T-cell (primary cell): Measurements from ENCODE around the gene PRRT2. TPM values are rescaled to one million over a fixed set of nuclear protein-coding genes. Genes with fewer than 3 reads are reported as not detected.
A peak's percentile ranks its signal among the peaks of the same experiment; 100 is the strongest.

Experiments used
- ATAC-seq, 4 experiments: fragments of 200-7000 bp in 3 of 4; fragments of 150-1000 bp in 1 of 4; cut with Tn5 transposase; replicated peaks in 1 of 4; 1 replicate in 3 of 4; 2 replicates in 1 of 4; pipeline ENCODE4 v1.10.0; 2021; ENCODE audit warnings: moderate library complexity in 3 of 4, mild to moderate bottlenecking in 2 of 4, moderate number of reproducible peaks in 1 of 4
- CTCF ChIA-PET, 2 donors: fragments of 300-600 bp; sonication (Branson Sonifier 250); formaldehyde crosslinking; loops; one replicate each; lab custom pipeline; 2022; ENCODE audit warnings: antibody characterized with exemption in 2 of 2; lab: Charles Lee
- POLR2A ChIA-PET, 2 donors: fragments of 300-600 bp; sonication (Branson Sonifier 250); formaldehyde crosslinking; loops; one replicate each; lab custom pipeline; 2022; ENCODE audit warnings: antibody characterized with exemption in 2 of 2; lab: Charles Lee
- DNase-seq, 35 experiments: peaks; one replicate each; pipeline versions ENCODE4 v3.0.0 to v3.0.0-alpha.2; 2013 to 2023
- H3K27ac ChIP-seq: one replicate; pipeline ENCODE4 v1.5.1; 2013; ENCODE audit warnings: low read length
- H3K27me3 ChIP-seq, 2 experiments: replicated peaks in 1 of 2; 1 replicate in 1 of 2; 2 replicates in 1 of 2; pipeline versions ENCODE4 v1.6.1 to v1.7.0; 2013; ENCODE audit warnings: low read length in 1 of 2, mixed read lengths in 1 of 2; ENCODE audit not compliant: control insufficient read depth in 2 of 2, insufficient read depth in 2 of 2; ENCODE audit errors: extremely low read depth in 1 of 2
- H3K36me3 ChIP-seq, 2 donors: 1 replicate in 1 of 2; 2 replicates in 1 of 2; pipeline versions ENCODE4 v1.6.1 to v1.7.0; 2013; ENCODE audit warnings: low read length in 1 of 2; ENCODE audit not compliant: control insufficient read depth in 2 of 2, insufficient read depth in 1 of 2; ENCODE audit errors: extremely low read depth in 1 of 2
- H3K4me1 ChIP-seq, 2 experiments: 1 replicate in 1 of 2; 2 replicates in 1 of 2; pipeline versions ENCODE4 v1.6.1 to v1.7.0; 2013; ENCODE audit warnings: low read length in 2 of 2, mixed read lengths in 1 of 2; ENCODE audit not compliant: insufficient read depth in 2 of 2, control insufficient read depth in 1 of 2; ENCODE audit errors: extremely low read depth in 1 of 2
- H3K4me3 ChIP-seq, 2 donors: 1 replicate in 1 of 2; 2 replicates in 1 of 2; pipeline versions ENCODE4 v1.5.1 to v1.7.0; 2013; ENCODE audit warnings: mild to moderate bottlenecking in 2 of 2, low read length in 1 of 2, moderate library complexity in 1 of 2; ENCODE audit not compliant: control insufficient read depth in 1 of 2; ENCODE audit errors: extremely low read depth in 1 of 2
- H3K9me3 ChIP-seq: 2 replicates; pipeline ENCODE4 v1.7.0; 2013
- H3K27ac Mint-ChIP-seq, 2 donors: one replicate each; pipeline ENCODE4 v1.8.0; 2020 to 2021; ENCODE audit warnings: mild to moderate bottlenecking in 2 of 2, mixed read lengths in 2 of 2
- H3K27me3 Mint-ChIP-seq, 2 donors: one replicate each; pipeline ENCODE4 v1.8.0; 2021 to 2022; ENCODE audit warnings: mixed read lengths in 2 of 2
- H3K36me3 Mint-ChIP-seq: one replicate; pipeline ENCODE4 v1.8.0; 2021; ENCODE audit warnings: mixed read lengths
- H3K4me1 Mint-ChIP-seq, 3 donors: one replicate each; pipeline ENCODE4 v1.8.0; 2020 to 2022; ENCODE audit warnings: mixed read lengths in 3 of 3, mild to moderate bottlenecking in 1 of 3
- H3K4me3 Mint-ChIP-seq, 3 donors: one replicate each; pipeline ENCODE4 v1.8.0; 2020 to 2022; ENCODE audit warnings: mild to moderate bottlenecking in 3 of 3, mixed read lengths in 3 of 3, moderate library complexity in 3 of 3
- H3K9me3 Mint-ChIP-seq, 3 donors: one replicate each; pipeline ENCODE4 v1.8.0; 2020 to 2022; ENCODE audit warnings: mixed read lengths in 3 of 3
- WGBS: methylation state at CpG from one replicate; pipeline ENCODE4 v1.1.5; 2013; ENCODE audit warnings: missing lambda C conversion rate; ENCODE audit not compliant: insufficient coverage; 5-methylcytosine and 5-hydroxymethylcytosine counted together
- total RNA-seq, 35 experiments: library from RNA in 6 of 35; stranded (reverse) in 6 of 35; fragments of 120-200 nt in 1 of 35; gene quantifications; one replicate each; pipeline versions ENCODE4 v1.2.1 to v1.2.4 and lab custom pipeline; 2013 to 2026

PRRT2 gene
- total RNA-seq, 5 donors from 2014 or later (not counting 1 experiment from before 2014, with no cell fraction given) = 2.4 to 7.9 (median 4.4) TPM

DNA sequence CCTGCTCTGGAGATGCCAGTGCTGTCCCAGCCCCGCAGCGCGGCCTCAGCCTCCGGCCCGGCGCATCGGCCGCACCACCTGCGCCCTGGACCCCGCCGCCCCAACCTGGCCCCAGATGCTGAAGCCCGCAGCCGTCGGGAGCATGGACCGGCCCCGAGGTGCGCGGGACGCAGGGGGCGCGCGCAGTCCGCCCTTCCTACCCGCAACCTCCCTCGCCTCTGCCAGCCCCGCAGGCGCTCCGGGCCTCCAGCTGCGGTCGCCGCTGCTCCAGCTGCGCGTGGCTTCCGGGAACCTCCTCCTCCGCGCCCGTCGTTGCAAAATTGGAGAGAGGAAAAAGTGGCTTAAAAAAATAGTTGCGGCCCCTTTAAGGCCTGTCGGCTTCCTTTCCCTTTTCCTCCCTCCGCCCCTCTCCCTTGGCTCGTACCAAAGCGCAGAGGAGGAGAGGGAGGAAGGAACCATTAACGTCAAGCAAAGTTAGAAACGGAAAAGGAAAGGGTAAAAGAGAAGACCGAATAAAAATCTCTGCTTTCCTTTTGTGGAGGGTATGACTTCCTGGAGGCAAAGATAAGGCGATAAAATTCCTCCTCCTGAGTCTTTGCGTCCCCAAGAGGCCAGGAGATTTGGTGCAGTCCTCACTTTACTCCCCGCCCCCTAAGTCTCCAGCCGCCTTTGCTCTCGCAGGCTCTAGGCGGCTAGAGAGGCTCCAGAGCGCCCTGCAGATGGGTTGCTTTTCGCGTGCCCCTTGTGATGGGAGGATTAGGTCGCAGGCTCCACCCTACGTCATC is 51.1 kb downstream of the PRRT2 start, which contains the start of gene CDIPT:
TSS of gene CDIPT (minus strand) at position 343 of the 785 bp plus-strand sequence. CDS start 369 bp downstream, outside the sequence.
- CTCF ChIA-PET = interaction anchor here in 1 of 2 donors (0.5 to 1.6 kb wide), 2 partner anchors 15 to 1041 kb away, joined by 3 to 4 read pairs; partner anchors contain the start of gene ATXN2L

DNA sequence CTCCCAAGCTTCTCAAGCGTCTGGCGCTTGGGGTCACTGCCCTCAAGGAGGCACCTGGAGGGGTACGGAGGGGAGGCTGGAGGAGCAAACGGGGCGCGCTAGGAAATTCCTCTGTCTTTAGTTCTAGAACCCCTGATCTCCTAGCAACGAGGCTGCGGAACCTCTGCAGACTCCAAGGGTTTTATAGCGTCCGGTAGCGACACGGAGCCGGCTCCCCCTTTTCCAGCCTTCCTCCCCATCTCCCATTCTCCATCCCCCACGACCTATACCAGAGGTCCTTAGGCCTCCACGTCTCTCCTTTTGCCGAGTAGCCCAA is 51.6 kb downstream of the PRRT2 start:
- no CpG with 5 or more reads among the region's 16 CpGs for WGBS
- no peaks in the 10 kb centered on the region for H3K9me3 ChIP-seq
- Mint-ChIP-seq H3K9me3 (no peaks in the 10 kb centered on the region), H3K36me3 (peaks cover 18% of the 10 kb centered on the region), H3K27ac (peak overlapping the region; percentile 99 to 100), H3K4me3 (peak overlapping the region in 2 of 3 donors; percentile 91 to 94), H3K4me1 (peaks cover 20 to 33% (median 21%) of the 10 kb centered on the region in 3 donors), H3K27me3 (no peaks in the 10 kb centered on the region)
- peaks cover 5 to 31% of the 10 kb centered on the region in 2 experiments for H3K4me1 ChIP-seq
- H3K27me3 ChIP-seq = peaks cover 0 to 4% of the 10 kb centered on the region in 2 experiments
- ChIA-PET CTCF (interaction anchor here in 1 of 2 donors (0.5 to 1.6 kb wide), 2 partner anchors 15 to 1041 kb away, joined by 3 to 4 read pairs; partner anchors contain the start of gene ATXN2L), POLR2A (no interaction called here)
- ATAC-seq (no peak), DNase-seq (no peak)
- H3K4me3 ChIP-seq = peak overlapping the region in 1 of 2 donors; percentile 2
- peak overlapping the region; percentile 99 for H3K27ac ChIP-seq
- peaks cover 12 to 26% of the 10 kb centered on the region in 2 donors for H3K36me3 ChIP-seq

More for the DNA sequence above, 51.1 kb downstream of the PRRT2 start, which contains the start of gene CDIPT:
- no peaks in the 10 kb centered on the region for H3K9me3 ChIP-seq
- Mint-ChIP-seq H3K27ac (peak within 1 kb of the TSS; percentile 99 to 100), H3K4me1 (peaks cover 20 to 33% (median 23%) of the 10 kb centered on the region in 3 donors), H3K4me3 (peak within 1 kb of the TSS; percentile 91 to 94 (median 94)), H3K36me3 (peaks cover 22% of the 10 kb centered on the region), H3K27me3 (no peaks in the 10 kb centered on the region), H3K9me3 (no peaks in the 10 kb centered on the region)
- peaks cover 0 to 4% of the 10 kb centered on the region in 2 experiments for H3K27me3 ChIP-seq
- peaks cover 5 to 31% of the 10 kb centered on the region in 2 experiments for H3K4me1 ChIP-seq
- DNase-seq (peak; percentile 85 to 97 (median 92)), ATAC-seq (peak; percentile 97 to 98 (median 98))
- peak within 1 kb of the TSS; percentile 99 for H3K27ac ChIP-seq
- peaks cover 15 to 31% of the 10 kb centered on the region in 2 donors for H3K36me3 ChIP-seq
- POLR2A ChIA-PET = interaction anchor here in 1 of 2 donors (0.8 kb wide), 1 partner anchor 58 kb away, joined by 4 read pairs; no protein-coding TSS in a partner anchor
- WGBS = 0% methylated on average over 26 of the region's 57 CpGs
- H3K4me3 ChIP-seq = peak within 1 kb of the TSS; percentile 82 to 83

DNA sequence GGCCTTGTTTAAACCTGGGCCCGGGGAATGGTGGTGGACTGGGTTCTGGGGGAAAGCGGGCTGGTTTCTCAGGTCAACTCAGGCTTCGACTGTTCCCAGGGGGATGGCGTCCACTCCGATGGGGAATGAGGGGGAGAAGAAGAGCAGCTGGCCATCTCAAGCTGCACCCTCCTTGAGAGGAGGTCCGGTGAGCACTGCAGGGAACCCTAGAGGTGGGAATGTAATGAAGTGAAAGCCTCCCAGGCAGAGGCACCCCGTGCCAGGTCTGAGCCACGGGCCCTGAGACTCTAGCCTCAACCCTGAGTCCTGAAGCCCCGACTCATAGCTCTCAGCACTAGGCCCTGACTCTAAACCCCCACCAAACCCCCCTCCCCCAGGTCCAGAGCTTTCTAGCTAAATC is 52.2 kb downstream of the PRRT2 start:
- H3K9me3 ChIP-seq = no peaks in the 10 kb centered on the region
- Mint-ChIP-seq H3K4me1 (peaks cover 20 to 33% (median 21%) of the 10 kb centered on the region in 3 donors), H3K36me3 (peaks cover 13% of the 10 kb centered on the region), H3K27me3 (no peaks in the 10 kb centered on the region), H3K27ac (no peak overlapping the region), H3K9me3 (no peaks in the 10 kb centered on the region), H3K4me3 (peak overlapping the region in 1 of 3 donors; percentile 17)
- peaks cover 5 to 31% of the 10 kb centered on the region in 2 experiments for H3K4me1 ChIP-seq
- CTCF ChIA-PET = interaction anchor here in 1 of 2 donors (1.6 kb wide), 1 partner anchor 16 kb away, joined by 4 read pairs; no protein-coding TSS in a partner anchor
- no peak overlapping the region for H3K27ac ChIP-seq
- no peak for DNase-seq
- peaks cover 0 to 4% of the 10 kb centered on the region in 2 experiments for H3K27me3 ChIP-seq
- H3K4me3 ChIP-seq = no peak overlapping the region
- WGBS = 72% methylated on average over 8 of the region's 9 CpGs
- ATAC-seq = no peak
- POLR2A ChIA-PET = no interaction called here
- H3K36me3 ChIP-seq = peaks cover 6 to 20% of the 10 kb centered on the region in 2 donors

Other genes with a start within 250 kb of the PRRT2 start
- gene SPN, start 148.9 kb upstream of the PRRT2 start, total RNA-seq = 100 to 1,000 TPM; 124 to 172 (median 161) TPM
- 1 to 10 TPM; 1.4 to 2.5 (median 2.1) TPM for gene QPRT, start 133.0 kb upstream of the PRRT2 start, total RNA-seq
- gene C16orf54, start 66.2 kb upstream of the PRRT2 start, total RNA-seq = 100 to 1,000 TPM; 122 to 194 (median 142) TPM
- gene ZG16, start 33.9 kb upstream of the PRRT2 start, total RNA-seq = under 1 TPM in 2 of 5 donors, not detected in 3; 0.09 to 0.15 TPM
- 10 to 100 TPM; 84.1 to 95.2 (median 84.9) TPM for gene KIF22, start 21.4 kb upstream of the PRRT2 start, total RNA-seq
- 100 to 1,000 TPM; 240 to 326 (median 305) TPM for gene MAZ, start 5.7 kb upstream of the PRRT2 start, total RNA-seq
- 10 to 100 TPM; 16.0 to 47.2 (median 40.6) TPM for gene PAGR1, start 4.0 kb downstream of the PRRT2 start, total RNA-seq
- 100 to 1,000 TPM; 140 to 173 (median 158) TPM for gene MVP, start 8.3 kb downstream of the PRRT2 start, total RNA-seq
- 10 to 100 TPM; 37.1 to 87.0 (median 79.7) TPM for gene CDIPT, start 51.0 kb downstream of the PRRT2 start, total RNA-seq
- under 1 TPM in 3 of 5 donors, not detected in 2; 0.16 to 0.82 (median 0.47) TPM for gene SEZ6L2, start 87.4 kb downstream of the PRRT2 start, total RNA-seq
- gene ASPHD1, start 88.3 kb downstream of the PRRT2 start, total RNA-seq = not detected
- 10 to 100 TPM; 48.4 to 87.3 (median 79.1) TPM for gene KCTD13, start 114.0 kb downstream of the PRRT2 start, total RNA-seq
- gene TMEM219, start 149.9 kb downstream of the PRRT2 start, total RNA-seq = 10 to 100 TPM; 66.7 to 93.9 (median 80.4) TPM
- 10 to 100 TPM; 26.1 to 58.3 (median 55.9) TPM for gene TAOK2, start 161.7 kb downstream of the PRRT2 start, total RNA-seq
- 10 to 100 TPM; 15.0 to 22.8 (median 20.3) TPM for gene HIRIP3, start 183.4 kb downstream of the PRRT2 start, total RNA-seq
- 100 to 1,000 TPM in 3 of 5 donors, 10 to 100 TPM in 2; 84.8 to 152 (median 128) TPM for gene INO80E, start 184.0 kb downstream of the PRRT2 start, total RNA-seq
- under 1 TPM in 4 of 5 donors, not detected in 1; 0.15 to 0.38 (median 0.26) TPM for gene DOC2A, start 198.8 kb downstream of the PRRT2 start, total RNA-seq
- gene C16orf92, start 211.0 kb downstream of the PRRT2 start, total RNA-seq = not detected
- under 1 TPM in 3 of 5 donors, not detected in 2; 0.25 to 0.32 (median 0.25) TPM for gene TLCD3B, start 219.1 kb downstream of the PRRT2 start, total RNA-seq